HG02852 (cell line): Measurements from ENCODE around the gene DYTN.

Source experiments
- ATAC-seq: cut with Tn5 transposase; IDR thresholded peaks from one replicate; pipeline ENCODE4 v1.9.1; 2021; ENCODE audit warnings: mild to moderate bottlenecking, moderate library complexity; ENCODE audit not compliant: unreplicated experiment

DYTN gene

DNA sequence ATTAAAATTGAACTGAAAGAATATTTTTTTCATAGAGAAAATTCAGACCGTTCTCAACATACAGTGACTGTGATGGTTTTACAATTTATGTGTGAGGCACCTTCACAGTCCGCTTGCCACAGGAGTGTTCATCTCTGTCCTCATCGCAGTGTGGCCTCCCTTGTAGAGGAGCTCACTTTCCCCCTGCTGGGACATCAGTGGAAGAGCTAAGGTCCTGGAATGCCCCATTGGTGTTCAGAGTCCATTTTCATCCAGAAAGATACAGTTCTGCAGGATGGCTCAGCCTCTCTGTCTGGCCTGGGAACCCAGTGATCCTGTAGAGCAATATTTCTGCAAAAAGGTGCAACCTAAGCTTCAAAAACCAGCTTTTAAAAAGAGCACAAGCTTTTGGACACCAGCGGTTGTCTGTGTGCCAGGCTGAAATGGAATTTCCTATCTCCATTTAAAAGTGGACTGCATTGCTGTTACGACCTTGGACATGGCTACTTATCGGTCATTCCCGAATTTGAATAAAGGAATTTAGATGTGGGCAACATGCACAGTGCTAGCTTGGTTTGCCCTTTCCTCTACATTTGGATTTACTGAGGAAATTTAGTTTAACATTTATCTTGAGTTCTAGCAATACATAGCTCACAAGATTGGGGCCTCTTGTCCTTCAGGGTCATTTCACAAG is 102.6 kb downstream of the DYTN start:
- ATAC-seq, result no peak

GRCh38 chr2:206614811-206615210 is 103.4 kb downstream of the DYTN start:
- no peak for ATAC-seq

GRCh38 chr2:206611736-206612135 is 106.5 kb downstream of the DYTN start:
- ATAC-seq, result no peak

DNA sequence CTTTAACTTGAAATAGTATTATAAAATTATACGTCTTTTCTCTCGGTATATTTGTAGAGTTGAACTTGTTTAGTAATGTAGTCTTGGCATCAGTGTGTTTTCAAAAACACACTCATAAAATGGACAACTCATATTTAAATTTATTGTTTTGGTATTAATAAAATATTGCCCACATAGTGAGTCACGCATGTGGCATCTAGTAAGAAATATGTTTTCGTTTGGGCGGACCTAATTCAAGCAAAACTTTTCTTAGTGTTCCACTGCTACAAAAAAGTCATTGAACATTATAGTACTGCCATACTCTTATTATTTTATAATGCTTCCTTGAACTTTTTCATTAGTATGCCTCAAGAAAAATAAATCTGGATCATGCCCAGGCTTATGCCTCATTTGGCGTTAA is 107.0 kb downstream of the DYTN start:
- ATAC-seq, result no peak

DNA sequence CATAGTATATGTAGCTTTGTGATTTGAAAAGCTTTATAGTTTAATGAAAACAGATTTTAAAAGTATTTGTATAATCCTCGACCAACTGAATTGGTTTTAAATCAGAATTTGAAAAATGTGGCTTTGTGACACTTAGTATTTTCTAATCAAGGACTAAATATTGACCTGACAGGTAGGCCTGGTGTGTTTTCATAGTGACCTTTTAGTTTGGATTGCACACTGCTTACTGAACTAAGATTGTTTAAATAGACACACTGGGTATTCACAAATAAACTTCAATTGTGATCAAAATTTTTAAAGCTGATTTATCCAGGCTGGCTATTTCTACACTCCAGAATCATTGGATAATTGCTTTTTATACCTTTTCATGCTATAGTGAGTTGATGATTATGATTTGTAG is 107.7 kb downstream of the DYTN start:
- ATAC-seq, result no peak

DNA sequence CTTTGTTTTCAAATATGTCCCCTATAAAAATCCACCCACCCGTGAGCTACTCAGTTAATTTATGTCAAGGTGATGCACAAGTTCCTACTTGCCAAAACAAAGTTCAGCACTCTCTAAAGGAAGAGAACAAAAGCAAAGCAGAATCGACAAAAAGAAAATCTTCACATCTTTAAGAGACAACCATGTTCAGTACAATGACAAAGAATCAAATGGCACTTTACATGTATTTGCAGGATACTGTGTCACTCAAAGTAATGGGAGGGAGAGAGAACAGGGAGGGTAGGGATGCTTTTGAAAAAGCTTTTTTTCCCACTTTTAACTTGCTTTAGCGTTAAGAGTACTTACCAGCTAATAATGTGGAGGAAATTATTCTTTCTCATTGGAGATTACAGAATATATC is 115.0 kb downstream of the DYTN start:
- no peak for ATAC-seq
